Mucosa of gallbladder (tissue), 1 donor: ENCODE measurements around the gene ISOC2. TPM values are rescaled to one million over a fixed set of nuclear protein-coding genes. Genes with fewer than 3 reads are reported as not detected.

Experiments
- DNase-seq: peaks from one replicate; pipeline ENCODE4 v3.0.0-alpha.2; 2020; ENCODE audit warnings: low spot score
- total RNA-seq: library from RNA; stranded (reverse); gene quantifications from one replicate; pipeline ENCODE4 v1.2.1, GENCODE V29; 2021
- donor health status: DM: no; HTN: no; CAD: no.

The ISOC2 gene
- total RNA-seq, 1 donor from 2014 or later, result 53.5 TPM

- DNase-seq, result no peak
Observed at GRCh38 chr19:55406826-55407549, 54.5 kb downstream of the ISOC2 start.

GRCh38 chr19:55406091-55406825 is 55.2 kb downstream of the ISOC2 start:
- no peak for DNase-seq

- DNase-seq, result no peak
Observed at GRCh38 chr19:55405638-55406037, 55.8 kb downstream of the ISOC2 start.

Other genes with a start within 250 kb of the ISOC2 start
- 193 TPM for gene TMEM86B, start 232.9 kb downstream of the ISOC2 start, total RNA-seq
- 108 TPM for gene PPP6R1, start 202.6 kb downstream of the ISOC2 start, total RNA-seq
- 28.8 TPM for gene HSPBP1, start 181.5 kb downstream of the ISOC2 start, total RNA-seq
- 5.2 TPM for gene BRSK1, start 177.6 kb downstream of the ISOC2 start, total RNA-seq
- gene TMEM150B, start 136.3 kb downstream of the ISOC2 start, total RNA-seq, result 10.1 TPM
- 24.9 TPM for gene KMT5C, start 121.8 kb downstream of the ISOC2 start, total RNA-seq
- not detected for gene COX6B2, start 106.9 kb downstream of the ISOC2 start, total RNA-seq
- not detected for gene GARIN5B, start 98.4 kb downstream of the ISOC2 start, total RNA-seq
- 0.69 TPM for gene IL11, start 91.2 kb downstream of the ISOC2 start, total RNA-seq
- not detected for gene TMEM190, start 84.8 kb downstream of the ISOC2 start, total RNA-seq
- gene TMEM238, start 77.3 kb downstream of the ISOC2 start, total RNA-seq, result 39.9 TPM
- 1,612 TPM for gene RPL28, start 75.7 kb downstream of the ISOC2 start, total RNA-seq
- 26.4 TPM for gene UBE2S, start 53.9 kb downstream of the ISOC2 start, total RNA-seq
- not detected for gene SHISA7, start 18.3 kb downstream of the ISOC2 start, total RNA-seq
- not detected for gene C19orf85, start 3.1 kb upstream of the ISOC2 start, total RNA-seq
- 10.7 TPM for gene ZNF628, start 15.0 kb upstream of the ISOC2 start, total RNA-seq
- 23.1 TPM for gene NAT14, start 23.5 kb upstream of the ISOC2 start, total RNA-seq
- 49.7 TPM for gene SSC5D, start 26.8 kb upstream of the ISOC2 start, total RNA-seq
- not detected for gene SBK2, start 75.5 kb upstream of the ISOC2 start, total RNA-seq
- gene SBK3, start 83.9 kb upstream of the ISOC2 start, total RNA-seq, result 0.20 TPM
- gene ZNF579, start 119.2 kb upstream of the ISOC2 start, total RNA-seq, result 35.0 TPM
- 22.7 TPM for gene FIZ1, start 137.9 kb upstream of the ISOC2 start, total RNA-seq
- 37.8 TPM for gene ZNF524, start 138.6 kb upstream of the ISOC2 start, total RNA-seq
- 21.6 TPM for gene ZNF865, start 144.0 kb upstream of the ISOC2 start, total RNA-seq
- 13.0 TPM for gene ZNF784, start 162.9 kb upstream of the ISOC2 start, total RNA-seq
- 47.3 TPM for gene ZNF580, start 179.4 kb upstream of the ISOC2 start, total RNA-seq
- 22.2 TPM for gene ZNF581, start 182.0 kb upstream of the ISOC2 start, total RNA-seq
- 18.4 TPM for gene CCDC106, start 186.6 kb upstream of the ISOC2 start, total RNA-seq
- 202 TPM for gene U2AF2, start 193.4 kb upstream of the ISOC2 start, total RNA-seq
- 172 TPM for gene EPN1, start 213.6 kb upstream of the ISOC2 start, total RNA-seq